Measurements from ENCODE around the gene CNNM2.

Gene CNNM2

GRCh38 chr10:102935939-102936605, 18.0 kb downstream of the CNNM2 start:
- no peak for TF ChIP-seq CTCF (IDR thresholded peaks at IDR 0.05; ENCODE audit: insufficient read depth, missing control alignments)
- FAIRE-seq = no peak
- DNase-seq (ENCODE audit: insufficient read length, low spot score) = no peak

GRCh38 chr10:102941401-102941800, 23.3 kb downstream of the CNNM2 start:
- FAIRE-seq = no peak
- DNase-seq (ENCODE audit: insufficient read length, low spot score) = no peak
- TF ChIP-seq CTCF (IDR thresholded peaks at IDR 0.05; ENCODE audit: insufficient read depth, missing control alignments) = no peak

- no peak for TF ChIP-seq CTCF (IDR thresholded peaks at IDR 0.05; ENCODE audit: insufficient read depth, missing control alignments)
- no peak for FAIRE-seq
- no peak for DNase-seq (ENCODE audit: insufficient read length, low spot score)
Measured at GRCh38 chr10:102945449-102945848, 27.4 kb downstream of the CNNM2 start.

GRCh38 chr10:102945962-102946361, 27.9 kb downstream of the CNNM2 start:
- no peak for FAIRE-seq
- no peak for TF ChIP-seq CTCF (IDR thresholded peaks at IDR 0.05; ENCODE audit: insufficient read depth, missing control alignments)
- DNase-seq (ENCODE audit: insufficient read length, low spot score) = no peak

- TF ChIP-seq CTCF (IDR thresholded peaks at IDR 0.05; ENCODE audit: insufficient read depth, missing control alignments) = no peak
- DNase-seq (ENCODE audit: insufficient read length, low spot score) (no peak), FAIRE-seq (no peak)
Measured at GRCh38 chr10:102946992-102947391, 28.9 kb downstream of the CNNM2 start.

- DNase-seq (ENCODE audit: insufficient read length, low spot score) (no peak), FAIRE-seq (no peak)
- TF ChIP-seq CTCF (IDR thresholded peaks at IDR 0.05; ENCODE audit: insufficient read depth, missing control alignments) = no peak
Measured at GRCh38 chr10:102948176-102948575, 30.1 kb downstream of the CNNM2 start.

GRCh38 chr10:102948786-102949185, 30.7 kb downstream of the CNNM2 start:
- FAIRE-seq (no peak), DNase-seq (ENCODE audit: insufficient read length, low spot score) (no peak)
- TF ChIP-seq CTCF (IDR thresholded peaks at IDR 0.05; ENCODE audit: insufficient read depth, missing control alignments) = no peak
